HG03060 (cell line): Measurements from ENCODE around the gene WASHC2C.
"Not testable (repeated sequence)": the region's sequence is repeated elsewhere in the genome, so short reads cannot be mapped to it uniquely, and the experiment has no call there.

Experiments used
- ATAC-seq: cut with Tn5 transposase; IDR thresholded peaks from one replicate; pipeline ENCODE4 v1.9.1; 2021; ENCODE audit warnings: low read depth, moderate number of reproducible peaks; ENCODE audit not compliant: unreplicated experiment

The WASHC2C gene

GRCh38 chr10:45768334-45768733 lies 41.3 kb downstream of the WASHC2C start:
- not testable (repeated sequence) for ATAC-seq

GRCh38 chr10:45771757-45772461 lies 44.8 kb downstream of the WASHC2C start:
- ATAC-seq, result not testable (repeated sequence)

DNA sequence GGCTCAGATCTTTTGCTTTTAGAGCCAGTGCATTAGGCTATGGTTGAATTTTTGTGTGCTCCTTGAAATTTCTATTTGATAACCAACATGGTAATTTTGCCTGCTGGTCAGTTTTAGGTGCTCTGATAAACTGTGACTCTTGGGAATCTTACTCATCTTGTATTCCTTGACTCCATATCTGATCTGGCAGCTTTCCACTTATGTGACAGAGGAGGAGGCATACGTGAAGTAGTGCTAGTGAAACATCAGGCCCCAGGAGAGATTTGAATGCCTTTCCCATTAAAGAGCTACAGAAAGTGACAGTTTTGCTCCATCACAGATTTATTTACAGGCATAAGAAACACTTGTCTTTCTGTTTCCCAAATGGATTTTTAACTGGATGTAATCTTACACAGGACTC lies 59.2 kb downstream of the WASHC2C start:
- ATAC-seq, result not testable (repeated sequence)

DNA sequence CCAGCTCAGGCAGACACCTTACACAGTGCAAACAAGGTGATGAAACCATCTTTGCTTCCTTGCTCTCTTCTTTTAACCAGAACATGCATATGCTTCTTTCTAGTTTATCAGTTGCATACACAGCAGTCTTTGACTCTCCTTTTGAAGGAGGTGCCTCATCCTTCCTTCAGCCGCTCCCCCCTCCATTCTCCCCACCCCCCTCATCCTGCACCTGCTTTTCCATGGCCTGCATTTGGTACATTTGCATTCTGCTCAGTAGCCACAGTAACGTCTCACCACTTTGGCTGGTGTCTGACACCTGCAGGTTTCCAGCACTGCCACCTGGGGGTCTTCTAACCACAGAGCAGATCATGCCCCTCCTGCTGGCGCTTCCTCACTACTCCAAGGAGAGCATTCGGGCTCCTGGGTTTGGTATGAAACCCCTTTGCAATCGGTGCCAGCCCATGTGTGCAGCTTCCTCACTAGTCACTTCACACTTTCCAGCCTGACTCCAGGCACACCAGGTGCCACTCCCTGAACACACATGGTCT lies 60.2 kb downstream of the WASHC2C start:
- ATAC-seq, result not testable (repeated sequence)

DNA sequence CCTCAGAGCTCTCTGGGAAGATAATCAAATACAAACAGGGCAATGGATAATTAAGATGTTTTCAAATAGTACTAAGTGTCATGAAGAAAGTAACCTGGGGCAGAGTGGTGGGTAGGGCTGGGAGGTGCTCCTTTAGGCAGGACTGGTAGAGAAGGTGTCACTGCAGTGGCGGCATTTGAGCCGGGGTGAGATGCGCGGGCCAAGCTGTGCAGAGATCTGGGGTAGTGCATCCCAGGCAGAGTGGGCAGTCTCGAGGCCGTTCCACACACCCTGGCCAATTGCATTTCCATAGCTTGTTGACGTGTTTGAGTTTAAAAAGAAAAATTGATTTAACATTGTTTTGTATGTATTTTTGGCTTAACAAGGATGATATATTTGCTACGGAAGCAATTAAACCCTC lies 62.9 kb downstream of the WASHC2C start:
- ATAC-seq, result not testable (repeated sequence)

DNA sequence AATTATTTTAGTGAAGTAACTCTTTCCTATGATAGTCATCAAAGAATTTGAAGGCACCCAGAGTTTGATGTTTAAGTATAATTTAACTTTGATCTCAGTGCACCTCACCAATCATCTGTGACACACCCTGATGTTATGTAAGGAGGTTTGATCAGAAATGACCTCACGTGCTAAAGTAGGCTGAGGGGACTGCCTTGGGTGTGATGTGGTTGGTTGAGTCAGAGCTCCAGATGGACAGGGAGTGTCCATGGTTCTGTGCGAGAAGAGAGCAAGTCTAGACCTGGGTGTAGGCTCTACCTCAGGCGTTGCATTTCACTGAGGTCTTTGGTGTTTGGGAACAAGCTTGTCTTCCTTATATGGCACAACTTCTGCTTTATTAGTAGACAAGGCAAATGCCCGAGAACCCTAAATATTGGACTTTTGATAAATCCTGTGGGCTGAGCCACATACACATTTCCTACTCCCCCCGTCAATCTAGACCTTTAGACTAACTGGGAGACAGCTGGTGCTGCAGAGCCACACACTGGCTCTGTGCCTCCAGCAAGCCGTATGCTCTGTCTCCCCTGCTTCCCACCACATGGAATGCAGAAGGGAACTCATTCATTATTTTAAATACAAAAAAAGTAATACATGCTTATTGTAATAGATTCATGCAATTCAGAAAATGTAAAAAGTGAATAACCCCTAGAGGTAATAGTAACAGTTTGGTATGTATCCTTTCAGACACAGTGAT lies 63.8 kb downstream of the WASHC2C start:
- ATAC-seq, result not testable (repeated sequence)

DNA sequence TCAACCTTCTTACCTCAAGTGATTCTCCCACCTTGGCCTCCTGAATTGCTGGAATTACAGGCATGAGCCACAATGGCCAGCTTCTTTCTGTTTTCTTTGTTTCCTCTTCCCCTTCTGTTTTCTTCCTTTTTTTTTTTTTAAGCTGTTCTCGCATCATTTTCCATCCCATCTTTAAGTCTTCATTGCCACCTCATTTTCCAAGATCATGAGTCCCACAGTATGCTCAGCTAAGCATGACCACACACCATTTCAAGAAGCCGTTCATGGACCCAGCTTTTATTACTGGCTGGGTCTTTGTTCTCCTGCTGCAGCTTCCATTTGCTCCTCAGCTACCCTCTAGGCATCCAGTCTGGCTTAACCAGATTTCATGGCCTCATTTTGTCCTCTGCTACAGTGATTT lies 67.7 kb downstream of the WASHC2C start:
- not testable (repeated sequence) for ATAC-seq

DNA sequence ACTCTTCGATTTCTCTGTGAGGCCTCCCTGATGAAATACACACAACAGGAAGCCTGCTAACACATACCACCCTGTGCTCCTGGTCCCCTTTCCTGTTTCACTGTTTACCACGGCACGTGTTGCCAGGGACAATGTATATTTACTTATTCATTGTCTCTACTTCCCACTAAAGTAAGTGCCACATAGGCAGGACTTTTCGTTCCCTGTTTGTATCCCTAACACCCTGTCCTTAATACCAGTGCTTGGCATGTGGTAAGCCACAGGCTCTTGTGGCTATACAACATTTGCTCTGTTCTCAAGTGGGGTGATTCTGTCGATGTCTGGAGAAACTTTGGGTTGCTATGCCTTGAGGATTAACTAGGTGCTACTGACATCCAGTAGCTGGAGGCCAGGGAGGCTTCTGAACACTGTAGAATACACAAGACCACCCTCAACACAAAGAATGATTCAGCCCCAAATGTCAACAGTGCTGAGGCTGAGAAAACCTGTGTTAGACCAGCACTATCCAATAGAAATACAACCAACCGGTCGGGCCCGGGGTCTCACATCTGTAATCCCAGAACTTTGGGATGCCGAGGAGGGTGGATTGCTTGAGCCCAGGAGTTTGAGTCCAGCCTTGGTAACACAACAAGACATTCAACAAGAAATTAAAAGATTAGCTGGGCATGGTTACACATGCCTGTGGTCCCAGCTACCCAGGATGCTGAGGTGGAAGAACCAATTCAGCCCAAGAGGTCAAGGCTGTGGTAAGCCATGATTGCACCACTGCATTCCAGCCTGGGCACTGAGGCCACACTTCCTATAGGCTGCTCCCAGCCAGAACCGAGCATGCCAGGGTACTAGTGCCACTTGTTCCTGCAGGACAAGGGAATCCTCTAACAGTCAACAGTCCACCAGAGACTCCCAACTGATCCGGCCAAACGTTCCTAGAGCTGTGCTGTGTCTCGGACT lies 76.3 kb downstream of the WASHC2C start:
- not testable (repeated sequence) for ATAC-seq

GRCh38 chr10:45804996-45805395 lies 77.9 kb downstream of the WASHC2C start:
- not testable (repeated sequence) for ATAC-seq

DNA sequence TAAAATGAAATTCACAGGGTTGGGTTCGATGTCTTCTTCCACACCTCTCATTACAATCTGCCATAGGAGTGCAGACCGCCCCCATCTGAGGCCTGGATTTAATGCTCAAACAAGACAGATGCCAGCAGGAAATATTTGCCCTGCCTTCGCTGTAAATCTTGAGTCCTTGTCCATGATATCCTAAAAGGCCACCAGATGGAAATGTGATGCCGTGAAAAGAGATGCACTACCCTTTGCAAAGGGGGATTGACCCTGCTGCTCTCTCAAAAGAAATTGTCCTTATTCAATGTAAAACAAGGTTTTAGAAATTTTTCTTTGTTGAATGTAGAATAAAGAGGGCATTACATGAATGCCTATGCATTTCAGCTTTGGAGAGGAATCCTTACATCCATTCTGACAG lies 82.8 kb downstream of the WASHC2C start:
- no peak for ATAC-seq

DNA sequence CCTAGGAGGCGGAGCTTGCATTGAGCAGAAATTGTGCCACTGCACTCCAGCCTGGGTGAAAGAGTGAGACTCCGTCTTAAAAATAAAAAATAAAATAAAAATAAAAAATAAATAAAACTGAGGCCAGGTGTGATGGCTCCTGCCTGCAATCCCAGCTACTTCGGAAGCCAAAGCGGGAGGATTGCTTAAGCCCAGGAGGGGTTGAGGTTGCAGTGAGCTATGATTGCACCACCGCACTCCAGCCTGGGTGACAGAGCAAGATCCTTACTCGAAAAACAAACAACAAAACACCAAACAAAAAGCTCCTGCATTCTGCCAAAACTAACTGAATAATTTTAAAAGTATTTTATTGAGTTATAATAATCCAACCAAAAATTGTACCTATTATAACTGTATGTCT lies 84.0 kb downstream of the WASHC2C start:
- no peak for ATAC-seq

DNA sequence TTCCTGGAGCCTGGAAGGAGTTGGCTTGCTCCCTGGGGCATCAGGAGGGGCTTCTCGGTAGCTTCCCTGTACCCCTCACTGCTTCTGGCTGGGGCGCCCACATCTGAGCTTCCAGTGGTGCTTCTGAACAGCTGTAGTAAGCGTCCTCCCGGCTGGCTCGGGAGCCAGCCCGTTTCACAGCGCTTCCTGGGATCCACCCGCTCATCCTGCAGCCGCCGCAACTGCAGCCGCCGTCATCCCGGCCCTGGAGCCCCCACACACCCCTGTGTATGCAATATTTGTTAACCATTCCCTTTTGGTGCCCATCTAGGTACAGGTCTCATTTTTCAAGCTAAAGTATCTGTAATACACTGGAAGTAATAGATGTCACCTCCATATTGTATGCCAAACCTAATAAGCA lies 85.9 kb downstream of the WASHC2C start:
- ATAC-seq, result not testable (repeated sequence)

DNA sequence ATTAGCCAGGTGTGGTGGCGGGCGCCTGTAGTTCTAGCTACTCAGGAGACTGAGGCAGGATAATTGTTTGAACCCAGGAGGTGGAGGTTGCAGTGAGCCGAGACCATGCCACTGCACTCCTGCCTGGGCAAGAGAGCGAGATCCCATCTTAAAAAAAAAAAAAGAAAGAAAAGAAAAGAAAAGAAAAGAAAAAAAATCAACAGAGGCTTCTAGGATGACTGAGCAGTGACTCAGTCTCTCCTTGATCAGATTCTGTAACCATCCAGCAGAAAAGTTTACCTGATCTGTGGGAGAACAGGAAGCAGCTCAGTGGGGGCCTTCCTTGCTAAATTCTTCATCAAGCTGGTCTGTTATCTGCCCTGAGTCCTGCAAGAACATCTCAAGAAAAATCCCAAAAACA lies 87.1 kb downstream of the WASHC2C start:
- ATAC-seq, result not testable (repeated sequence)

GRCh38 chr10:45817130-45817859 lies 90.2 kb downstream of the WASHC2C start:
- ATAC-seq, result no peak

- ATAC-seq, result no peak
These were observed 90.8 kb downstream of the WASHC2C start for GRCh38 chr10:45817912-45818311.

- ATAC-seq, result no peak
These were observed 92.5 kb downstream of the WASHC2C start for GRCh38 chr10:45819552-45819951.

DNA sequence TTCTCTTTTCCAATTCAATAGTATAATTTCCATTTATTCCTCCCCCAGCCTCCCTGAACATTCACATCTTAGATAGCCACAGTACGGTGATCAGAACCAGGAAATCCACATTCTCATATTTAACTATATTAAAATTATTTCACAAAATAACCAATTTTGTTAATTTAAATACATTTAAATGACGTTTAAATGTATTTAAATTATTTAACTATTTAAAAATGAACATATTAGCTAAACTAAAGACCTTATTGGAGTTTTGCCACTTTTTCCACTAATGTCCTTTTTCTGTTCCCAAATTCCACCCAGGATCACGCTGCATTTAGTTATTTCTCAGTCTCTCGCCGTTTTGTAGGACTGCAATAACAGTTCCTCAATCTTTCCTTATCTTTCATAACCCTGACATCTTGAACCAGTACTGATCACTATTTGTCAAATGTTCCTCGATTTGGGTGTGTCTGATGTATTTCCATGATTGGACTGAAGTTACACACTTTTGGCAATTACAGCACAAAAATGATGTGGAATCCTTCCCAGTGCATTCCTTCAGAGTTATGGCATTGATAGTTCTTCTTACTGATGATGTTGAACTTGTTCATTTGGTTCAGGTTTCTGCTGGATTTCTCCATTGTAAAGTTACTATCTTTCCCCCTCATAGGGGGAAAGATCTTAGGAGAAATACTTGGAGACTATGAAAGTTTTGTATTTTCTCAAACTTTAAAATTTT lies 93.2 kb downstream of the WASHC2C start:
- ATAC-seq, result not testable (repeated sequence)

DNA sequence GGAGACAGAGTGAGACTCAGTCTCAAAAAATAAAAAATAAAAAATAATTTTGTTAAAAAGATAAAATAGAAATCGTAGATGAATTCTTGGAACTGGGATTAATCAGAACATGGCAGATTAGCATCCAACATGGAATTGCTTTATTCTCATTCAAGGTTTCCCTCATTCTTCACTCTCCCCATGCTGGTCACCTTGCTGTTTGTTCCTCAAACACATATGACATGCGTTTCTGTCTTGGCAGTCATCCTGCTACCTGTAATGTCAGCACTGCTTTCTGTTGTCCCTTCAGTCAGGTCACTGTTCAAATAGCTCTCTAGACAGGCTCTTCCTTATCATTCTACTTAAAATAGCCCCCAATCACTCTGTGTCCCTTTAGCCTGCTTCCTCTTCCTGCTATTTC lies 95.9 kb downstream of the WASHC2C start:
- ATAC-seq, result not testable (repeated sequence)
